Measurements from ENCODE around the gene ALKBH8. TPM values are rescaled to one million over a fixed set of nuclear protein-coding genes. Genes with fewer than 3 reads are reported as not detected.
"Not testable (repeated sequence)": the region's sequence is repeated elsewhere in the genome, so short reads cannot be mapped to it uniquely, and the experiment has no call there.

Gene ALKBH8
- total RNA-seq, 6 experiments from 2014 or later: 5.6 to 9.6 (median 7.1) TPM

GRCh38 chr11:107478922-107479321, 86.6 kb downstream of the ALKBH8 start:
- Mint-ChIP-seq H3K36me3 (ENCODE audit: low read depth) (no peaks in the 10 kb centered on the region), H3K27ac (no peak overlapping the region), H3K4me1 (ENCODE audit: low read depth) (no peaks in the 10 kb centered on the region), H3K4me3 (no peak overlapping the region), H3K9me3 (no peaks in the 10 kb centered on the region), H3K27me3 (ENCODE audit: insufficient read depth) (peaks cover 12% of the 10 kb centered on the region)
- TF ChIP-seq CTCF (IDR thresholded peaks at IDR 0.05): no peak
- no peak for DNase-seq

GRCh38 chr11:107477820-107478219, 87.7 kb downstream of the ALKBH8 start:
- TF ChIP-seq CTCF (IDR thresholded peaks at IDR 0.05): no peak
- no peak overlapping the region for H3K4me3 Mint-ChIP-seq

GRCh38 chr11:107473792-107474191, 91.7 kb downstream of the ALKBH8 start:
- no peak overlapping the region for H3K27ac Mint-ChIP-seq
- H3K36me3 Mint-ChIP-seq (ENCODE audit: low read depth): no peaks in the 10 kb centered on the region
- DNase-seq: no peak
- H3K9me3 Mint-ChIP-seq: no peaks in the 10 kb centered on the region
- H3K4me1 Mint-ChIP-seq (ENCODE audit: low read depth): no peaks in the 10 kb centered on the region
- no peak for TF ChIP-seq CTCF (IDR thresholded peaks at IDR 0.05)
- no peak overlapping the region for H3K4me3 Mint-ChIP-seq
- peaks cover 8% of the 10 kb centered on the region for H3K27me3 Mint-ChIP-seq (ENCODE audit: insufficient read depth)

More at GRCh38 chr11:107477820-107478219, 87.7 kb downstream of the ALKBH8 start:
- H3K27ac Mint-ChIP-seq: no peak overlapping the region
- H3K4me1 Mint-ChIP-seq (ENCODE audit: low read depth): no peaks in the 10 kb centered on the region
- H3K36me3 Mint-ChIP-seq (ENCODE audit: low read depth): no peaks in the 10 kb centered on the region
- DNase-seq: no peak
- H3K27me3 Mint-ChIP-seq (ENCODE audit: insufficient read depth): peaks cover 11% of the 10 kb centered on the region
- no peaks in the 10 kb centered on the region for H3K9me3 Mint-ChIP-seq

- H3K27ac Mint-ChIP-seq: no peak overlapping the region
Measured at GRCh38 chr11:107472966-107473365, 92.6 kb downstream of the ALKBH8 start.

GRCh38 chr11:107468596-107468995, 96.9 kb downstream of the ALKBH8 start:
- Mint-ChIP-seq H3K4me1 (ENCODE audit: low read depth) (no peaks in the 10 kb centered on the region), H3K9me3 (peaks cover 7% of the 10 kb centered on the region; the same call in 1 of the 2 replicates), H3K27ac (no peak overlapping the region), H3K4me3 (no peak overlapping the region), H3K36me3 (ENCODE audit: low read depth) (no peaks in the 10 kb centered on the region; the same call in 1 of the 2 replicates), H3K27me3 (ENCODE audit: insufficient read depth) (peaks cover 4% of the 10 kb centered on the region)
- DNase-seq: no peak
- no peak for TF ChIP-seq CTCF (IDR thresholded peaks at IDR 0.05)

More at GRCh38 chr11:107472966-107473365, 92.6 kb downstream of the ALKBH8 start:
- no peak for DNase-seq
- H3K4me3 Mint-ChIP-seq: no peak overlapping the region
- no peaks in the 10 kb centered on the region for H3K9me3 Mint-ChIP-seq
- H3K4me1 Mint-ChIP-seq (ENCODE audit: low read depth): no peaks in the 10 kb centered on the region
- TF ChIP-seq CTCF (IDR thresholded peaks at IDR 0.05): no peak
- H3K27me3 Mint-ChIP-seq (ENCODE audit: insufficient read depth): peaks cover 8% of the 10 kb centered on the region
- no peaks in the 10 kb centered on the region for H3K36me3 Mint-ChIP-seq (ENCODE audit: low read depth)

- peaks cover 11% of the 10 kb centered on the region; the same call in 1 of the 2 replicates for H3K9me3 Mint-ChIP-seq
- no peaks in the 10 kb centered on the region; the same call in 1 of the 2 replicates for H3K36me3 Mint-ChIP-seq (ENCODE audit: low read depth)
- H3K27me3 Mint-ChIP-seq (ENCODE audit: insufficient read depth): peaks cover 5% of the 10 kb centered on the region
- H3K27ac Mint-ChIP-seq: no peak overlapping the region
- TF ChIP-seq CTCF (IDR thresholded peaks at IDR 0.05): no peak
- H3K4me3 Mint-ChIP-seq: no peak overlapping the region
- H3K4me1 Mint-ChIP-seq (ENCODE audit: low read depth): no peaks in the 10 kb centered on the region
- DNase-seq: no peak
Measured at GRCh38 chr11:107467696-107468095, 97.8 kb downstream of the ALKBH8 start.

GRCh38 chr11:107466275-107466866, 99.2 kb downstream of the ALKBH8 start:
- H3K27me3 Mint-ChIP-seq (ENCODE audit: insufficient read depth); DNase-seq; H3K36me3 Mint-ChIP-seq (ENCODE audit: low read depth); H3K4me1 Mint-ChIP-seq (ENCODE audit: low read depth); H3K4me3 Mint-ChIP-seq; H3K27ac Mint-ChIP-seq: not testable (repeated sequence)
- H3K9me3 Mint-ChIP-seq: peaks cover 11% of the 10 kb centered on the region; the same call in 1 of the 2 replicates
